RWPE1 (cell line): ENCODE data around the gene ZMYND8.
A peak's percentile ranks its signal among the peaks of the same experiment; 100 is the strongest.

ENCODE experiments used
- CTCF ChIA-PET: fragments of 350-600 bp; sonication (Branson Sonifier 250); formaldehyde crosslinking; extraction: SDS; loops from one replicate; lab custom pipeline; 2021; lab: Yijun Ruan, JAX
- POLR2A ChIA-PET: fragments of 400-600 bp; formaldehyde crosslinking; extraction: SDS; loops from one replicate; lab custom pipeline; 2020; ENCODE audit warnings: antibody characterized with exemption; ENCODE audit not compliant: low non-redundant PET; lab: Yijun Ruan, JAX
- DNase-seq: peaks from one replicate; pipeline ENCODE4 v3.0.0; 2012; ENCODE audit warnings: low spot score
- H3K27ac ChIP-seq: fragments of 450-650 bp; 2 replicates; pipeline ENCODE4 v1.5.1; 2017
- TF ChIP-seq, protein P1 (sequence below): fragments of 450-650 bp; conservative IDR thresholded peaks from 2 replicates; pipeline ENCODE4 v1.5.1; 2017; ENCODE audit warnings: low read depth, mild to moderate bottlenecking

The ZMYND8 gene

DNA sequence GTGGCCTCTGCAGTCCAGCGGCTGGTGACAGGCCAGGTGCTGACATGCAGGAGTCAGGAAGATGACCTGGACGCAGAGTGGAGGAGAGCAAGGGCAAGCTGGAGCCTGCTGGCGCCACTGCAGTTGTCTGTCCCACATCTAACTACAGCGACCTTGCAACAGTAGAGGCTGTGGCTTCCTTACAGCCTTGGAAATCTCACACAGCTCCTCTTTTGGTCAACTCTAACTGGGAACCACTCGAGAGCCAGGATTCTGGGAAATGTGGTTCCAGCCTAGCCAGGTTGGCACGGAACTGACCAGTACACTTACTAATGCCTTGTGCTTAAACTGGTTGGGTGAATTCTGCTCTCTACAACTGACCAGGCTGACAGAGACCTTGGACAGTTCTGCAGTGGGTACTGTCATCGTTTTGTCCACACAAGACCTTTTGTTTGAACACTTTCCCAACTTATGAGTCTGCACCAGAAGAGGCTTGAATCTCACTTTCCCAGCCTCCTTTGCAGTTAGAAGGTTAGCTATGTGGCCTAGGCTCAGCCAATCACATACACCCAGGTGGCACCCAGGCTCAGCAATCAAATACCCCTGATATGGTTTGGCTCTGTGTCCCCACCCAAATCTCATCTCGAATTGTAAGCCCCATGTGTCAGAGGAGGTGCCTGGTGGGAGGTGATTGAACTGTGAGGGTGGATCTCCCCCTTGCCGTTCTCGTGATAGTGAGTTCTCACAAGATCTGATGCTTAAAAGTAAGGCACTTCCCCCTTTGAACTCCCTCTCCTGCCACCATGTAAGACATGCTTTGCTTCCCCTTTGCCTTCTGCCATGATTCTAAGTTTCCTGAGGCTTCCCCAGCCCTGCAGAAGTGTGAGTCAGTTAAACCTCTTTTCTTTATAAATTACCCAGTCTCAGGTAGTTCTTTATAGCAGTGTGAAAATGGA, 153.5 kb downstream of the ZMYND8 start:
- H3K27ac ChIP-seq, result peak overlapping the region; percentile 8; the same call in 1 of the 2 replicates
- POLR2A ChIA-PET, result no interaction called here
- no peak for DNase-seq
- TF ChIP-seq, protein P1, sequence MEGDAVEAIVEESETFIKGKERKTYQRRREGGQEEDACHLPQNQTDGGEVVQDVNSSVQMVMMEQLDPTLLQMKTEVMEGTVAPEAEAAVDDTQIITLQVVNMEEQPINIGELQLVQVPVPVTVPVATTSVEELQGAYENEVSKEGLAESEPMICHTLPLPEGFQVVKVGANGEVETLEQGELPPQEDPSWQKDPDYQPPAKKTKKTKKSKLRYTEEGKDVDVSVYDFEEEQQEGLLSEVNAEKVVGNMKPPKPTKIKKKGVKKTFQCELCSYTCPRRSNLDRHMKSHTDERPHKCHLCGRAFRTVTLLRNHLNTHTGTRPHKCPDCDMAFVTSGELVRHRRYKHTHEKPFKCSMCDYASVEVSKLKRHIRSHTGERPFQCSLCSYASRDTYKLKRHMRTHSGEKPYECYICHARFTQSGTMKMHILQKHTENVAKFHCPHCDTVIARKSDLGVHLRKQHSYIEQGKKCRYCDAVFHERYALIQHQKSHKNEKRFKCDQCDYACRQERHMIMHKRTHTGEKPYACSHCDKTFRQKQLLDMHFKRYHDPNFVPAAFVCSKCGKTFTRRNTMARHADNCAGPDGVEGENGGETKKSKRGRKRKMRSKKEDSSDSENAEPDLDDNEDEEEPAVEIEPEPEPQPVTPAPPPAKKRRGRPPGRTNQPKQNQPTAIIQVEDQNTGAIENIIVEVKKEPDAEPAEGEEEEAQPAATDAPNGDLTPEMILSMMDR, result no peak
- CTCF ChIA-PET, result interaction anchor here (0.7 to 4.7 kb wide), 4 partner anchors 18 to 451 kb away, joined by 3 to 50 read pairs (median 3); no protein-coding TSS in a partner anchor

DNA sequence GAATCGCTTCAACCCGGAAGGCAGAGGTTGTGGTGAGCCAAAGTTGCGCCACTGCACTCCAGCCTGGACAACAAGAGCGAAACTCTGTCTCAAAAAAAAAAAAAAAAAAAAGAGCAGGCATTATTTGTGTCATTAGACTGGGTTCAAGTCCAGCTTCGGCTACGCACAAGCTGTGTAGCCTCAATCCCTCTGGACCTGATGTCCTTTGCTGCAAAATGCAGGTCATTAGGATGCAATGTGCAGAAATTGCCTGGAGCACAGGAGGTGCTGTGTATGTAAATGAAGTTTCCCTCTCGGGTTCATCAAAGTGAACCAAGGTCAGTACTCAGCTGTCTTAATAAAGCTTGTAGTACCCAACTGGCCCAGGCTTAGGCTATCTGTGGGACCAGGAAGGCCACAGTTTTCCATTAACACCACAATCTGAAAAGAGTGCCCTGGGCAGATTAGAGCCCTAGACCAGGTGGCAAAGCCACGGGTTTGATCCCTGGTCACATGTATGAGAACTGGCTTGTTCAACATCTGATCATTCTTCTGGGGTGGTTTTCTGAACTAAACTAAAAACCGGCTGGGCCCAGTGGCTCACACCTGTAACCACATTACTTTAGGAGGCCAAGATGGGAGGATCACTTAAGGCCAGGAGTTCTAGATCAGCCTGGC, 155.3 kb downstream of the ZMYND8 start:
- no peak for DNase-seq
- no peak overlapping the region for H3K27ac ChIP-seq
- ChIA-PET POLR2A (no interaction called here), CTCF (interaction anchor here (0.6 to 1.1 kb wide), 4 partner anchors 20 to 265 kb away, joined by 3 to 7 read pairs (median 5); no protein-coding TSS in a partner anchor)
- TF ChIP-seq, protein P1, result no peak

DNA sequence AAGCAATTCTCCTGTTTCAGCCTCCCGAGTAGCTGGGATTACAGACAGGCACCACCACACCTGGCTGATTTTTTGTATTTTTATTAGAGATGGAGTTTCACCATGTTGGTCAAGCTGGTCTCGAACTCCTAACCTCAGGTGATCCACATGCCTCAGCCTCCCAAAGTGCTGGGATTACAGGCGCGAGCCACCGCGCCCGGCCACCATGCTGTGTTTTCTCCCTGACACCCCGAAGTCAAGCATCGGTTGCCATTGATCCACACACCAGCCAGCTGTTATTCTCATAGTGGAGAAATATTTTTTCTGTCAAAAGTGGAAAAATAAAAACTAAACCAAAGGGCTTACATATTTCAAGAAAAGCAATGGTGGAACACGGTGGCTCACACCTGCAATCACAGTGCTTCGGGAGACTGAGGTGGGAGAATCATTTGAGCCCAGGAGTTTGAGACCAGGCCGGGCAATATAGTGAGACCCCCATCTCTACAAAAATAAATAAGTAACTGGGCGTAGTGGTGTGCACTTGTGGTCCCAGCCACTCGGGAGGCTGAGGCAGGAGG, 157.4 kb downstream of the ZMYND8 start:
- TF ChIP-seq, protein P1, result no peak
- ChIA-PET CTCF (interaction anchor here (0.5 to 4.1 kb wide), 4 partner anchors 27 to 441 kb away, joined by 3 to 33 read pairs (median 4); no protein-coding TSS in a partner anchor), POLR2A (no interaction called here)
- DNase-seq, result no peak
- no peak overlapping the region for H3K27ac ChIP-seq

DNA sequence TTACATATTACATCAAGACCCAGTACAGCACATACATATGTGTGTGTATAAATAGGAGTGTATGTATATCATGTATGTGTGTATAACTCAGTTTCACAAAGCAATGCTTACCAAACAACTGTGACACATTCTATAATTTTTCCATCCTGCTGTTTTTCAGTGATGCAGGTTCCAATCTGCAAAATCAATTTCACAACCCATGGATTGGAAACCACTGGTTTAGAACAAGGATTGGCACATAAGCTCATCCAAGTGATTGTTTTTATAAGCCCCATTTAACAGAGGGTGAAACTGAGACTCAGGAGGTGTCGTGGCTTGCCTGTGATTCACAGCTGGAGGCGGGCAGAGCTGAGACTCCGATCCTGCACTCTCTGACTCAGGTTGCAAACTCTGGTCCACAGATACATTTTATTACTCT, 158.2 kb downstream of the ZMYND8 start:
- ChIA-PET CTCF (interaction anchor here (0.5 to 4.1 kb wide), 6 partner anchors 28 to 440 kb away, joined by 3 to 33 read pairs (median 4); no protein-coding TSS in a partner anchor), POLR2A (no interaction called here)
- TF ChIP-seq, protein P1, result no peak
- no peak for DNase-seq
- H3K27ac ChIP-seq, result no peak overlapping the region

DNA sequence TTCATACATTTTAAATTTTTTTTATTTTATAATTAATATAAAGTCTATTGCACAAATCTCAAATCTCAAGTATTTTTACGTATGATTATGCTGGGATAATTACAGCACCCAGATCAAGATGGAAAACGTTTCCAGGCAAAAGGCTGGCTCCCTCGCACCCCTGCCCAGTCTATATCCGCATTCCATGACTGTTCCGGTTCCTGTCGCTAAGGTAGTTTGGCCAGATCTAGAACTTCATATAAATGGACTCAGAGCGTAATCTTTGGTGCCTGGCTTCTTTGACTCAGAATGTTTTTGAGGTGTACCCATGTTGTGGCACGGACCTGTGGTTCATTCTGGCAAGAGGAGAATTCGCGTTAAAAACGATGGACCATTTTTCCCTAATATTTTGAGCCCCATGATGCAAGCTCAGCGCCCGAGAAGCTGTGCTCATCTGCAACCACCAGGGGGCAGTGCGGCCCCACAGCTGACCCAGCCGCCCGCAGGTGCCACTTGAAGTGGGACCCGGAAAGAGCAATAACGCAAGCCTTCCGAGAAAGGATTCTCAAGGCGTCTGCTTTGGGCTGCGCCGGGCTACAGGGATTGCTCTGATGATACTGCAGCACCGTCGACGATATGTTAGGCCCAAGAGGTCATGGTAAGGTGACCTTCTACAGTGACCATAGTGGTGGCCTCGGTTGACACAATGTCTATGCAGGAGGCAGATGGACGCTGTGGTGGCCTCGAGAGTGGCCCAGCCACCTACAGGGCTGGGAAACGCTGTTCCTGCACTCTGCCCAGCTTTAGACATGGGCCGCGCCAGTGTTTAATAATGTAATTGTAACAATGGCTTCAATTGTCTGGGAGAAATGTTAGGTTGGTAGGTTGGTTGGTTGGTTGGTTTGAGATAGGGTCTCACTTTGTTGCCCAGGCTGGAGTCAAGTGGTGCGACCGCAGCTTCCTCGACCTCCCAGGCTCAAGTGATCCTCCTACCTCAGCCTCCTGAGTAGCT, 160.1 kb downstream of the ZMYND8 start:
- ChIA-PET CTCF (interaction anchor here (0.5 to 4.1 kb wide), 30 partner anchors 8 to 1458 kb away, joined by 3 to 33 read pairs (median 3); no protein-coding TSS in a partner anchor), POLR2A (interaction anchor here (0.5 kb wide), 1 partner anchor 186 kb away, joined by 10 read pairs; no protein-coding TSS in a partner anchor)
- TF ChIP-seq, protein P1, result peak; percentile 99
- no peak overlapping the region for H3K27ac ChIP-seq
- DNase-seq, result peak; percentile 89
